Esophagus mucosa (tissue), 1 donor: ENCODE results near the gene SIN3A. TPM values are rescaled to one million over a fixed set of nuclear protein-coding genes. Genes with fewer than 3 reads are reported as not detected.
"Not testable (repeated sequence)": the region's sequence is repeated elsewhere in the genome, so short reads cannot be mapped to it uniquely, and the experiment has no call there.

ENCODE experiments used
- ATAC-seq: fragments of 200-7000 bp; cut with Tn5 transposase; one replicate; pipeline ENCODE4 v1.9.1; 2020
- total RNA-seq: library from RNA; stranded (reverse); gene quantifications from one replicate; pipeline ENCODE4 v1.2.4, GENCODE V29; 2023
- donor health status: DM: yes; HTN: yes; CAD: no.

Gene SIN3A
- total RNA-seq, 1 donor from 2014 or later = 28.5 TPM

GRCh38 chr15:75450307-75451201, 936 bp downstream of the SIN3A start:
- peak; percentile 61 for ATAC-seq

- ATAC-seq = no peak
These were observed 1.7 kb downstream of the SIN3A start for GRCh38 chr15:75449585-75450306.

- ATAC-seq = not testable (repeated sequence)
These were observed 3.3 kb downstream of the SIN3A start for GRCh38 chr15:75448171-75448570.

GRCh38 chr15:75446151-75446550, 5.3 kb downstream of the SIN3A start:
- ATAC-seq = no peak

- not testable (repeated sequence) for ATAC-seq
These were observed 6.2 kb downstream of the SIN3A start for GRCh38 chr15:75445324-75445723.

- not testable (repeated sequence) for ATAC-seq
These were observed 7.5 kb downstream of the SIN3A start for GRCh38 chr15:75443972-75444453.

- ATAC-seq = peak; percentile 64
These were observed 13.8 kb downstream of the SIN3A start for GRCh38 chr15:75437721-75438120.

GRCh38 chr15:75436881-75437280, 14.6 kb downstream of the SIN3A start:
- peak; percentile 63 for ATAC-seq

- no peak for ATAC-seq
These were observed 19.8 kb downstream of the SIN3A start for GRCh38 chr15:75431682-75432081.

- ATAC-seq = no peak
These were observed 20.2 kb downstream of the SIN3A start for GRCh38 chr15:75431270-75431669.

GRCh38 chr15:75430259-75430658, 21.2 kb downstream of the SIN3A start:
- no peak for ATAC-seq

GRCh38 chr15:75428152-75428551, 23.3 kb downstream of the SIN3A start:
- ATAC-seq = no peak

GRCh38 chr15:75425966-75426500, 25.5 kb downstream of the SIN3A start:
- ATAC-seq = no peak

- ATAC-seq = no peak
These were observed 28.9 kb downstream of the SIN3A start for GRCh38 chr15:75422554-75422953.

GRCh38 chr15:75420698-75421097, 30.8 kb downstream of the SIN3A start:
- ATAC-seq = peak; percentile 89

- ATAC-seq = no peak
These were observed 34.9 kb downstream of the SIN3A start for GRCh38 chr15:75416584-75416983.

GRCh38 chr15:75410196-75410595, 41.3 kb downstream of the SIN3A start:
- no peak for ATAC-seq

GRCh38 chr15:75407083-75407482, 44.4 kb downstream of the SIN3A start:
- ATAC-seq = no peak

- no peak for ATAC-seq
These were observed 47.6 kb downstream of the SIN3A start for GRCh38 chr15:75403892-75404291.

- no peak for ATAC-seq
These were observed 54.0 kb downstream of the SIN3A start for GRCh38 chr15:75397494-75397893.

GRCh38 chr15:75389791-75390382, 61.6 kb downstream of the SIN3A start:
- ATAC-seq = peak; percentile 52

- not testable (repeated sequence) for ATAC-seq
These were observed 67.5 kb downstream of the SIN3A start for GRCh38 chr15:75383986-75384385.

- no peak for ATAC-seq
These were observed 70.7 kb downstream of the SIN3A start for GRCh38 chr15:75380773-75381172.
